ENCODE measurements around the gene SORCS2.

DNA sequence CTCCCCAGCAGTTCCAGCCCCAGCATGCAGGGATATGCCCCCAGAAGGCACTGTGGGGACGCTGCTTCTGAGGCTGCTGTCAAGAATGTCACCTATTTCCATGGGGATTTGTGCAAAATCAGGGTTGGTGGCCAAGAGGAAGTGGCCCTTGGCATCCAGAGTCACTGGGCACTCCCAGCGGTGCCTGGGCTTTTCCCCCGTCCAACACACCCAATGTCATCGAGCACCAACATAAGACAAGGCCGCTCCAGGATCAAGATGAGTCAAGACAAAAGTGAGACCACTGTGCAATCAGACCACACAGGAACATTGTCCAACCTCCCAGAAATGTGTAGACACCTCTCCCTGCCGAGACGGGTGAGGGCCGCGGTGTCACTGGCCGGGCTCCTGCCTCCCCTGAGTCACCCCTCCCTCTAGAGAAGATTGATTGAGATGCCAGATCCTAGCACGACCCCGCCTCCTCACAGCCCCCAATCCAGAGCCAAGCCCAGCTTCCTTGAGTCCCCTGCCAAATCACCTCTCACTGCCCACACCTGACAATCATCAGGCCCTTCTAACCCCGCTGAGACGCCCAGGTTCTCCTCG lies 553.1 kb downstream of the SORCS2 start:
- TF ChIP-seq POLR2AphosphoS5 (IDR thresholded peaks at IDR 0.05) (no peak), POLR2A (IDR thresholded peaks at IDR 0.05) (no peak), EP300 (IDR thresholded peaks at IDR 0.05; ENCODE audit: low read depth) (no peak)
- TF ChIP-seq, protein P1, sequence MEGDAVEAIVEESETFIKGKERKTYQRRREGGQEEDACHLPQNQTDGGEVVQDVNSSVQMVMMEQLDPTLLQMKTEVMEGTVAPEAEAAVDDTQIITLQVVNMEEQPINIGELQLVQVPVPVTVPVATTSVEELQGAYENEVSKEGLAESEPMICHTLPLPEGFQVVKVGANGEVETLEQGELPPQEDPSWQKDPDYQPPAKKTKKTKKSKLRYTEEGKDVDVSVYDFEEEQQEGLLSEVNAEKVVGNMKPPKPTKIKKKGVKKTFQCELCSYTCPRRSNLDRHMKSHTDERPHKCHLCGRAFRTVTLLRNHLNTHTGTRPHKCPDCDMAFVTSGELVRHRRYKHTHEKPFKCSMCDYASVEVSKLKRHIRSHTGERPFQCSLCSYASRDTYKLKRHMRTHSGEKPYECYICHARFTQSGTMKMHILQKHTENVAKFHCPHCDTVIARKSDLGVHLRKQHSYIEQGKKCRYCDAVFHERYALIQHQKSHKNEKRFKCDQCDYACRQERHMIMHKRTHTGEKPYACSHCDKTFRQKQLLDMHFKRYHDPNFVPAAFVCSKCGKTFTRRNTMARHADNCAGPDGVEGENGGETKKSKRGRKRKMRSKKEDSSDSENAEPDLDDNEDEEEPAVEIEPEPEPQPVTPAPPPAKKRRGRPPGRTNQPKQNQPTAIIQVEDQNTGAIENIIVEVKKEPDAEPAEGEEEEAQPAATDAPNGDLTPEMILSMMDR (IDR thresholded peaks at IDR 0.05), result no peak
